ENCODE measurements around the gene KAT2B. TPM values are rescaled to one million over a fixed set of nuclear protein-coding genes. Genes with fewer than 3 reads are reported as not detected.

The KAT2B gene
- polyA plus RNA-seq, 1 experiment: 4.5 TPM

DNA sequence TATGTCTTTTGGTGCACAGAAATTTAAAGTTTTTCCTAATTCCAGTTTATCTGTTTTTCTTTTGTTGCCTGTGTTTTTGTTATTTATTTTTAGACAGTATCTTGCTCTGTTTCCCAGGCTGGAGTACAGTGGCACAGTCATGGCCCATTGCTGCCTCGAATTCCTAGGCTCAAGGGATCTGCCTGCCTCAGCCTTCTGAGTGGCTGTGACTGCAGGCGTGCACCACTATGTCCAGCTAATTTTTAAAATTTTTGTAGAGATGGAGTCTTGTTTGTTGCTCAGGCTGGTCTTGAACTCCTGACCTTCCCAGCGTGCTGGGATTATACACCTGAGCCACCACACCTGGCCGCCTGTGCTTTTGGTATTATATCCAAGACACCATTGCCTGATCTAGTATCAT is 22.8 kb downstream of the KAT2B start:
- ChIA-PET CTCF (interaction anchor here (1.2 kb wide), 1 partner anchor 21 kb away, joined by 4 read pairs; no protein-coding TSS in a partner anchor), POLR2A (no interaction called here)
- TF ChIP-seq, protein P1, sequence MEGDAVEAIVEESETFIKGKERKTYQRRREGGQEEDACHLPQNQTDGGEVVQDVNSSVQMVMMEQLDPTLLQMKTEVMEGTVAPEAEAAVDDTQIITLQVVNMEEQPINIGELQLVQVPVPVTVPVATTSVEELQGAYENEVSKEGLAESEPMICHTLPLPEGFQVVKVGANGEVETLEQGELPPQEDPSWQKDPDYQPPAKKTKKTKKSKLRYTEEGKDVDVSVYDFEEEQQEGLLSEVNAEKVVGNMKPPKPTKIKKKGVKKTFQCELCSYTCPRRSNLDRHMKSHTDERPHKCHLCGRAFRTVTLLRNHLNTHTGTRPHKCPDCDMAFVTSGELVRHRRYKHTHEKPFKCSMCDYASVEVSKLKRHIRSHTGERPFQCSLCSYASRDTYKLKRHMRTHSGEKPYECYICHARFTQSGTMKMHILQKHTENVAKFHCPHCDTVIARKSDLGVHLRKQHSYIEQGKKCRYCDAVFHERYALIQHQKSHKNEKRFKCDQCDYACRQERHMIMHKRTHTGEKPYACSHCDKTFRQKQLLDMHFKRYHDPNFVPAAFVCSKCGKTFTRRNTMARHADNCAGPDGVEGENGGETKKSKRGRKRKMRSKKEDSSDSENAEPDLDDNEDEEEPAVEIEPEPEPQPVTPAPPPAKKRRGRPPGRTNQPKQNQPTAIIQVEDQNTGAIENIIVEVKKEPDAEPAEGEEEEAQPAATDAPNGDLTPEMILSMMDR (IDR thresholded peaks at IDR 0.05; ENCODE audit: insufficient read depth, low read depth, low read length): no peak

DNA sequence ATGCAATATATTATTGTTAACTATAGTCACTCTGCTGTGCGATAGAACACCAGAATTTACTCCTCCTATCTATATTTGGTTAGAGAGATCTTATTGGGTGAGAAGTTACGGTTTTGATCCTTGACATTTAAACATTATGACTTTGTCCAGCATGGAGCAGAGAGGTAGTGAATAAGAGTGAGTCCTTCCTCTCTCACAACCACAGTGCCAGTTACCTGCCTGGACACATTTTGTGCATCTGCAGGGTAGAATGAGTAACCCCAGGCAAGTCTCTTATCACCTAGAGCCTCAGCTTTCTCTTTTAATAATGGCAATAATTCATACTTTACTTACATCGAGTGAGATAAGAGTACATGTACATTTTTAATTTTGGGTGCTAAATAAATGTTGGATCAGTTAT is 24.1 kb downstream of the KAT2B start:
- Histone ChIP-seq H3K36me3 (ENCODE audit: control insufficient read depth, insufficient read depth, low read length) (no peaks in the 10 kb centered on the region), H3K27me3 (ENCODE audit: control insufficient read depth, insufficient read depth, low read length) (no peaks in the 10 kb centered on the region), H3K4me3 (ENCODE audit: low read depth, low read length) (no peak overlapping the region)
- ChIA-PET CTCF (no interaction called here), POLR2A (no interaction called here)
- TF ChIP-seq, protein P1 (IDR thresholded peaks at IDR 0.05; ENCODE audit: insufficient read depth, low read depth, low read length): no peak
- DNase-seq (ENCODE audit: low read depth): no peak

More for the DNA sequence above, 22.8 kb downstream of the KAT2B start:
- DNase-seq (ENCODE audit: low read depth): no peak
- Histone ChIP-seq H3K27me3 (ENCODE audit: control insufficient read depth, insufficient read depth, low read length) (no peaks in the 10 kb centered on the region), H3K36me3 (ENCODE audit: control insufficient read depth, insufficient read depth, low read length) (no peaks in the 10 kb centered on the region), H3K4me3 (ENCODE audit: low read depth, low read length) (no peak overlapping the region)

- TF ChIP-seq, protein P1 (IDR thresholded peaks at IDR 0.05; ENCODE audit: insufficient read depth, low read depth, low read length): no peak
- ChIA-PET POLR2A (no interaction called here), CTCF (no interaction called here)
- no peak overlapping the region for H3K4me3 ChIP-seq (ENCODE audit: low read depth, low read length)
- no peak for DNase-seq (ENCODE audit: low read depth)
- no peaks in the 10 kb centered on the region for H3K36me3 ChIP-seq (ENCODE audit: control insufficient read depth, insufficient read depth, low read length)
- H3K27me3 ChIP-seq (ENCODE audit: control insufficient read depth, insufficient read depth, low read length): no peaks in the 10 kb centered on the region
Measured at GRCh38 chr3:20064796-20065564, 24.7 kb downstream of the KAT2B start.

- no peak for DNase-seq (ENCODE audit: low read depth)
Measured at GRCh38 chr3:20066079-20066478, 25.8 kb downstream of the KAT2B start.

DNA sequence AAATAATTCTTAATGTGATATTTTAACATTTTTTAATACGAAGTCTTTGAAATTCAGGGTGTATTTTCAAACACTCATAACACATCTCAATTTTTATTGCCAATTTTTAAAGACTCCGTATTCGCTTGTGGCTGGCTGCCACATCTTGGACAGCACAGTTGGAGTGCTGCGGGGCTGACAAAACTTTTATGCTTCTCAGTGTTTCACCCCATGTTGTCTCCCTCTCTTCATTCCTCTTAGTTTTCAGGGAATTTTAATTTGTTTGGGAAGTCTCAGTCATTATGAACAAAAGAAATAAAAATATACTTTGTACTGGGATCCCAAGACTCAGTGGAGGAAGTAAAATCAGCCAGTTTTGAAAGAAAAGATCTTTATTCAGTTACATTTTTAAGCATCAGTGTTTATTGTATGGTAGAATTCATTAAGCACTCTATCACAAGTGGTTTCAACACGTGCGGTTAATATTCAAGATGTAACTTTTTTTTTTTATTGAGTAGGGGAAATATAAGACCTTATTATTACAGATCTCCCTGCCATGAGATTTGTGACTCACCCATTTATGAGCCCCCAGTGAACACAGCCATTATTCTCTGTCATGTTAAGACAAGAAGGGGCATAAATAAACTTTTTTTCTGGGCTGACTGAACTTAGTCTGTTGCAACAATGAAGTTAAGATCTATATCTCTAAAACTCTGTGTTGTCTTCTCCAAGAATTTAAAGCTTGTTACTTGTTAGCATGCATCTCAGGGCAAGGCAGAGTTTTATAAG is 26.8 kb downstream of the KAT2B start:
- Histone ChIP-seq H3K4me3 (ENCODE audit: low read depth, low read length) (no peak overlapping the region), H3K36me3 (ENCODE audit: control insufficient read depth, insufficient read depth, low read length) (no peaks in the 10 kb centered on the region), H3K27me3 (ENCODE audit: control insufficient read depth, insufficient read depth, low read length) (no peaks in the 10 kb centered on the region)
- ChIA-PET CTCF (no interaction called here), POLR2A (no interaction called here)
- peak; percentile 49 for DNase-seq (ENCODE audit: low read depth)
- TF ChIP-seq, protein P1 (IDR thresholded peaks at IDR 0.05; ENCODE audit: insufficient read depth, low read depth, low read length): no peak

More at GRCh38 chr3:20066079-20066478, 25.8 kb downstream of the KAT2B start:
- no peaks in the 10 kb centered on the region for H3K27me3 ChIP-seq (ENCODE audit: control insufficient read depth, insufficient read depth, low read length)
- POLR2A ChIA-PET: no interaction called here
- no peaks in the 10 kb centered on the region for H3K36me3 ChIP-seq (ENCODE audit: control insufficient read depth, insufficient read depth, low read length)
- CTCF ChIA-PET: interaction anchor here (0.6 kb wide), 1 partner anchor 44 kb away, joined by 3 read pairs; no protein-coding TSS in a partner anchor
- no peak overlapping the region for H3K4me3 ChIP-seq (ENCODE audit: low read depth, low read length)
- TF ChIP-seq, protein P1 (IDR thresholded peaks at IDR 0.05; ENCODE audit: insufficient read depth, low read depth, low read length): no peak

All from BJ (cell line).